Activated naive CD4-positive, alpha-beta T cell treated with anti-CD3 and anti-CD28 coated beads, Interleukin-2, amount 50 U/mL, for 72 hours (primary cell): Measurements from ENCODE around the gene GDPD5. TPM values are rescaled to one million over a fixed set of nuclear protein-coding genes. Genes with fewer than 3 reads are reported as not detected.

Source experiments
- ATAC-seq, 2 donors: fragments of 150-1000 bp; cut with Tn5 transposase; 2 replicates each; pipeline ENCODE4 v1.10.0; 2021; ENCODE audit warnings: mild to moderate bottlenecking in 2 of 2, moderate library complexity in 2 of 2
- DNase-seq, 2 donors: peaks; one replicate each; pipeline ENCODE4 v3.0.0; 2021 to 2022; ENCODE audit warnings: low spot score in 2 of 2
- H3K27ac Mint-ChIP-seq, 2 donors: one replicate each; pipeline ENCODE4 v1.8.0; 2022; ENCODE audit warnings: mild to moderate bottlenecking in 2 of 2, mixed read lengths in 2 of 2
- H3K36me3 Mint-ChIP-seq, 2 donors: one replicate each; pipeline ENCODE4 v1.8.0; 2022; ENCODE audit warnings: mixed read lengths in 2 of 2
- H3K9me3 Mint-ChIP-seq, 2 donors: one replicate each; pipeline ENCODE4 v1.8.0; 2022; ENCODE audit warnings: mixed read lengths in 2 of 2
- total RNA-seq, 2 donors: library from RNA; stranded (reverse); gene quantifications; one replicate each; pipeline ENCODE4 v1.2.3, GENCODE V29; 2022

GDPD5 gene
- total RNA-seq, 2 donors from 2014 or later, result 13.4 to 22.7 TPM

GRCh38 chr11:75456596-75457183, 69.1 kb downstream of the GDPD5 start:
- ATAC-seq (no peak), DNase-seq (no peak)
- Mint-ChIP-seq H3K9me3 (no peaks in the 10 kb centered on the region), H3K36me3 (no peaks in the 10 kb centered on the region), H3K27ac (no peak overlapping the region)

GRCh38 chr11:75454987-75455386, 70.8 kb downstream of the GDPD5 start:
- H3K9me3 Mint-ChIP-seq, result no peaks in the 10 kb centered on the region
- H3K27ac Mint-ChIP-seq, result no peak overlapping the region
- ATAC-seq, result no peak
- DNase-seq, result no peak
- H3K36me3 Mint-ChIP-seq, result no peaks in the 10 kb centered on the region

- no peaks in the 10 kb centered on the region for H3K9me3 Mint-ChIP-seq
- H3K36me3 Mint-ChIP-seq, result no peaks in the 10 kb centered on the region
Observed at GRCh38 chr11:75453916-75454655, 71.7 kb downstream of the GDPD5 start.

GRCh38 chr11:75450826-75451821, 74.6 kb downstream of the GDPD5 start:
- Mint-ChIP-seq H3K9me3 (no peaks in the 10 kb centered on the region), H3K27ac (no peak overlapping the region), H3K36me3 (no peaks in the 10 kb centered on the region)
- ATAC-seq, result peak in 1 of 2 donors; percentile 65
- DNase-seq, result peak in 1 of 2 donors; percentile 70

More at GRCh38 chr11:75453916-75454655, 71.7 kb downstream of the GDPD5 start:
- no peak for DNase-seq
- H3K27ac Mint-ChIP-seq, result no peak overlapping the region
- ATAC-seq, result no peak

GRCh38 chr11:75450236-75450635, 75.5 kb downstream of the GDPD5 start:
- Mint-ChIP-seq H3K36me3 (no peaks in the 10 kb centered on the region), H3K9me3 (no peaks in the 10 kb centered on the region), H3K27ac (no peak overlapping the region)
- DNase-seq, result no peak
- no peak for ATAC-seq

- DNase-seq (no peak), ATAC-seq (no peak)
- Mint-ChIP-seq H3K27ac (no peak overlapping the region), H3K9me3 (no peaks in the 10 kb centered on the region), H3K36me3 (no peaks in the 10 kb centered on the region)
Observed at GRCh38 chr11:75449776-75450175, 76.0 kb downstream of the GDPD5 start.

GRCh38 chr11:75449271-75449670, 76.5 kb downstream of the GDPD5 start:
- no peaks in the 10 kb centered on the region for H3K9me3 Mint-ChIP-seq
- no peak for ATAC-seq
- no peak for DNase-seq
- H3K27ac Mint-ChIP-seq, result no peak overlapping the region
- no peaks in the 10 kb centered on the region for H3K36me3 Mint-ChIP-seq

GRCh38 chr11:75447415-75447814, 78.3 kb downstream of the GDPD5 start:
- Mint-ChIP-seq H3K36me3 (no peaks in the 10 kb centered on the region), H3K9me3 (no peaks in the 10 kb centered on the region), H3K27ac (no peak overlapping the region)
- ATAC-seq, result no peak
- no peak for DNase-seq

GRCh38 chr11:75445315-75445953, 80.3 kb downstream of the GDPD5 start:
- Mint-ChIP-seq H3K36me3 (no peaks in the 10 kb centered on the region), H3K9me3 (no peaks in the 10 kb centered on the region), H3K27ac (no peak overlapping the region)
- peak; percentile 81 to 82 for ATAC-seq
- DNase-seq, result peak in 1 of 2 donors; percentile 81

GRCh38 chr11:75443043-75443442, 82.7 kb downstream of the GDPD5 start:
- ATAC-seq (no peak), DNase-seq (no peak)
- H3K36me3 Mint-ChIP-seq, result no peaks in the 10 kb centered on the region

GRCh38 chr11:75442161-75442885, 83.4 kb downstream of the GDPD5 start:
- no peaks in the 10 kb centered on the region for H3K36me3 Mint-ChIP-seq
- no peaks in the 10 kb centered on the region for H3K9me3 Mint-ChIP-seq
- no peak overlapping the region for H3K27ac Mint-ChIP-seq
- no peak for ATAC-seq
- no peak for DNase-seq

More at GRCh38 chr11:75443043-75443442, 82.7 kb downstream of the GDPD5 start:
- Mint-ChIP-seq H3K27ac (no peak overlapping the region), H3K9me3 (no peaks in the 10 kb centered on the region)

- DNase-seq (no peak), ATAC-seq (no peak)
- Mint-ChIP-seq H3K9me3 (no peaks in the 10 kb centered on the region), H3K36me3 (no peaks in the 10 kb centered on the region), H3K27ac (no peak overlapping the region)
Observed at GRCh38 chr11:75441804-75442132, 84.0 kb downstream of the GDPD5 start.

- DNase-seq (no peak), ATAC-seq (no peak)
- Mint-ChIP-seq H3K36me3 (no peaks in the 10 kb centered on the region), H3K9me3 (no peaks in the 10 kb centered on the region), H3K27ac (peak overlapping the region in 1 of 2 donors; percentile 82)
Observed at GRCh38 chr11:75440960-75441803, 84.6 kb downstream of the GDPD5 start.

- no peak for ATAC-seq
- DNase-seq, result no peak
- H3K27ac Mint-ChIP-seq, result no peak overlapping the region
- H3K36me3 Mint-ChIP-seq, result no peaks in the 10 kb centered on the region
- no peaks in the 10 kb centered on the region for H3K9me3 Mint-ChIP-seq
Observed at GRCh38 chr11:75439495-75440120, 86.1 kb downstream of the GDPD5 start.

- DNase-seq (no peak), ATAC-seq (no peak)
- H3K9me3 Mint-ChIP-seq, result no peaks in the 10 kb centered on the region
- no peaks in the 10 kb centered on the region for H3K36me3 Mint-ChIP-seq
- H3K27ac Mint-ChIP-seq, result no peak overlapping the region
Observed at GRCh38 chr11:75439026-75439425, 86.7 kb downstream of the GDPD5 start.
